ENCODE measurements around the gene COX8C.
A peak's percentile ranks its signal among the peaks of the same experiment; 100 is the strongest.
"Not testable (repeated sequence)": the region's sequence is repeated elsewhere in the genome, so short reads cannot be mapped to it uniquely, and the experiment has no call there.

Gene COX8C

DNA sequence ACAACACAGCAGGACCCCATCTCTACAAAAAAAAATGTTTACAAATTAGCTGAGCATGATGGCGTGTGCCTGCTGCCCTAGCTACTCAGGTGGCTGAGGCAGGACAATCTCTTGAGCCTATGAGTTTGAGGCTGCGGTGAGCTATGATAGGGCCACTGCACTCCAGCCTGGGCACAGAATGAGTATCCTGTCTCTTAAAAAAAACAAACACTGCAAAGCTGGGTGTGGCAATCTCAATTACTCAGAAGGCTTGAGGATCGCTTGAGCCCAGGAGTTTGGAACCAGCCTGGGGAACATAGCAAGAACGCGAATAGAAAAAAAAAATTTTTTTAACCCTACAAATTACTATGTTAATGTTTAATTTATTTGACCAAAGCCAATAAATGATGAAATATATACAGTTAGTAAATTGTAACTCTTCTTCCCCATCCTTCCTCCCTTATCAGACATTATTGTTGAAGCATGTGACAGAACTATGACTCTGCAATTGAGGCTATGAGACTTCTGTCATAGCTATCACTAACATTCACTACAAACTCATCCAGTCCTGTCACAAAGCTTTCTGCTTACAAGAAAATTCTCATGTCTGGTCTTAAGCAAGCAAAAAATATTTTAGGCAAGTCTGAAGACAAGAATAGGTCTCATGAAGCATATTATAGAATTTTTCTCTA lies 23.9 kb upstream of the COX8C start:
- DNase-seq, result no peak

GRCh38 chr14:93323600-93324174 lies 23.3 kb upstream of the COX8C start:
- no peak for DNase-seq

GRCh38 chr14:93326196-93326595 lies 20.8 kb upstream of the COX8C start:
- DNase-seq, result no peak

- DNase-seq, result no peak
These were observed 18.4 kb upstream of the COX8C start for GRCh38 chr14:93328546-93328945.

DNA sequence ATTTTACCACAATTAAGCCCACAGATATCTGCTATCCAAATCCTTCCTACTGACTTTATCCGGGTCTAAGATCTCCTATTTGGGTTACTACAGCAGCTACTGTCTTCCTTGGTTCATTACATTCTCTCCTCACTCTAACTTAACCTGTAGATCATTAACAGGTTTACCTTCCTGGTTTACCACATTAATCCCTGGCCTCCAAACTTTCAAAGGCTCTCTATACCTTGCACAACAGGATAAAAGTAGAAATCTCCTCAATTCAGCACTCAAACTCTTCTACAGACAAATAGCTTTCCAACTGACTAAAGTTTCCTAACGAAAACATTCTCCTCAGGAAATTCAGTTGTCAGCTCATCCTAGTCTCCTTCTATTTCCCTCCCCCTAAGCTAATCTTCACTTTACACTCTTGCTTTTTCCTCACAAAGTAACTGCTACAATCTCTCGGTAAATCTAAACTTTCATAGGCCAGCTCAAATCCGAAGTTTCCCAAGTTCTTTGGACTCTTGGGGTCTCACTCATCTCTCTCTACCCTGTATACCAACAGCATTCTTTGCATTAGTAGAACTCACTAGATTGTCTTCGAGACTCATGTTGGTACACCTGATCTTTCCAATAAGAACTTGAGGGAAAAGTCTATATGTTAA lies 16.9 kb upstream of the COX8C start:
- DNase-seq, result no peak

DNA sequence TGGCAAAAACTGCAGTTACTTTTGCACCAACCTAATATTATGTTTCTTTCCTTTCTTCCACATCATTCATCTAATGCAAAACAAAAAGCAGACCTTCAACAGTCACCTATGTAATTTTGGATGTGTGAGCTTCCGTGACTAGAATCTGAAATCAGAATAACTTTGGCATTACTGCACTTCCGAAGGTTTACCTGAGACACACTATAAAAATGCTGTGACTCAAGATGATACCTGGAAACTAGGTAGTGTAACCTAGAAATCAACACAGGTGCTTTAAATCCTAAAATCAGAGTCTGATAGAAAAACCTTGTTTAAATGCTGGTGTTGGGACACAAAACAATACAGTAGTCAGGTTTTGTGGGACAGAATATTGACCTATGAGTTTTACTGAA lies 16.4 kb upstream of the COX8C start:
- no peak for DNase-seq

GRCh38 chr14:93331002-93331727 lies 15.8 kb upstream of the COX8C start:
- no peak for DNase-seq

DNA sequence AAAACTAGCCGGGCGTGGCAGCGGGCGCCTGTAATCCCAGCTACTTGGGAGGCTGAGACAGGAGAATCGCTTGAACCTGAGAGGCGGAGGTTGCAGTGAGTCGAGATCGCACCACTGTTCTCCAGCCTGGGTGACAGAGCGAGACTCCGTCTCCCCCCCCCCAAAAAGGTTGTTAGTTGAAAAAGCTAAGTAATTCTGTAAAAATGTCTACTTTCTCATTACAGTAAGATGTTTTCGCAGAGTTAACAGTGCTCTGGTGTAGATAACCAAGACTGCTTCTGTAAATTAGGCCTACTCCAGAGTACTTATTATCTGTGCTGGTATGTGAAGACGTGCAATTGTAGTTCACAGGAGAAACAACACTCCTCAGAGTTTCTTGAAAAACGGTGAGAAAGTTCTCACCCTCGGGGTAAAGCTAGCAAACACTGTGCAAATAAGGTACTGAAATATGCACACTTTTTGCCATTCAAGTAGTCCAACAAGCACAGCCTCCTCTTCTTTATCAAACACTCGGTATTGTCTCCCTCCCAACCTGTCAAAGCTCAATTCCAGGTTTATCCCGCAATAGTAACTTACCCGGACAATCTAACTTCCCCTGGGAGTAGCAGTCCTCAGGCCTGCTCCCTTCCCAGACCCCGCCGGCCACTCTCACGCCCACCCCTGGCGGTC lies 15.1 kb upstream of the COX8C start:
- no peak for DNase-seq

GRCh38 chr14:93332397-93332852 lies 14.6 kb upstream of the COX8C start:
- no peak for DNase-seq

- peak; percentile 92 for DNase-seq
These were observed 13.9 kb upstream of the COX8C start, which contains the start of gene BTBD7 for GRCh38 chr14:93332853-93333630. BTBD7 (minus strand) TSS chr14:93333036; CDS start chr14:93296051, 36,985 bp downstream.

DNA sequence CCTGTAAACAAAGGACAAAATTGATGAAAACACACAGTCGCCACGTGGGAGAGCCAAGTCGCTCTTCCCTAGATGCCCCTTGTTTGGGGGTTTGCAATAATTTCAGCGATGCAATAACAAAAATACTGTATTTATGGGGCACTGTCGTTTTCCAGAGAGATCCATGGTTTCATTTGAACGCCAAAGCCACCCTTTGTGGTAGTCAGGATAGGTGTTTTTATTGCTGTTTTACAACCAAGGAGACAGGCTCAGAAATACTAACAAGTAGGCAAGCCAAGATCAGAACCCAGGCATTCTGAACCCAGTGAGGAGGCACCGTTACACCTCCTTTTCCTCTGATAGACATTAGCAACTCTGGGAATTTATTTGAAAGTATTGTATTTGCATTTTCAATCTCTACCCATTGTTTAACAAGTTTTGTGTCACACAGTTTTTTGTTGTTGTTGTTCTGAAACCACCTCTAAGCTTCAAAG lies 13.3 kb upstream of the COX8C start:
- DNase-seq, result no peak

DNA sequence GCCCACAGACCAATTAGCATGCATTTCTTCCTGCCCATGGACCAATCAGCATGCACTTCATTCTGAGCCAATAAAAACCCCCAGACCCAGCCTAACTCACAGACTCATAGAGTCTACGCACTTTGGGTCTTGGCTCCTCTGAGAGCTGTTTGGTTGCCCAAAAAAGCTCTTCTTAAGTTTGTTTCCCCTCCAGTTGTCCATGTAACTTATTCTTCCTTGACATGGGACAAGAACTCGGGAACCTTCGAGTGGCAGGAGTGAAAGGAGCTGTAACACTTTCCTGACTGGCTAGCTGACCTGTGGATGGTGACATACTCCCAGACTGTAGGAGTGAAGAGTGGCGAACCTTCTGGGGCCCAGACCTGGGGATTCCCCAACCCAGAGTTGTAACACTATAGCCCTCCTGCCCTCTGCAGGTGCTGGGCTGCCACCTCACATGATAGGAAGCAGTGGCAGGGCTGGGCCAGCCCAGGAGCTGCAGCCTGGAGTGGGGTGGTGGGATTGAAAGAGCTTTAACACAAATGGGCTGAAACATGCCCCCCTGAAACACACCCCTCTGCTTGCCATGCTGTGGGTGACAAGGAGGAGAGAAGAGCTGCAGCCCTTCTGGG lies 9.7 kb upstream of the COX8C start:
- DNase-seq, result no peak

DNA sequence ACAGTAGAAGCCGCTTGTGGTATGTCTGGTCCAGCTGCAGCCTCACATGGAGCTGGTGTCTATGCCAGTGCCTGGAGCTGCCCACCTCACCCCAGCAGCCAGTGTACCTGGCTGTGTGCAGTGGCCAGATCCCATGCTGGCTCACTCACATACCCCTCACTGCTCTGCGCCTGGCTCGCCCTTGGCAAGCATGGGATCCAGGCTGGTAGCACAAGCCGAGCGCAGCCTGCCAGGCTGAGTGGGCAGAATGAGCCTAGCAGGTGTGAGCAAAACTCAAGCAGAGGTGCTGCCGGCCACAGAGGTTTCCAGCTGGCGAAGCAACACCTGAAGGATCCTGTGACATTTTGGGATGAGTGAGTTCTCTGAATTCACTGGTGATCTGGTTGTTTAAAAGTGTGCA lies 9.1 kb upstream of the COX8C start:
- DNase-seq, result no peak

DNA sequence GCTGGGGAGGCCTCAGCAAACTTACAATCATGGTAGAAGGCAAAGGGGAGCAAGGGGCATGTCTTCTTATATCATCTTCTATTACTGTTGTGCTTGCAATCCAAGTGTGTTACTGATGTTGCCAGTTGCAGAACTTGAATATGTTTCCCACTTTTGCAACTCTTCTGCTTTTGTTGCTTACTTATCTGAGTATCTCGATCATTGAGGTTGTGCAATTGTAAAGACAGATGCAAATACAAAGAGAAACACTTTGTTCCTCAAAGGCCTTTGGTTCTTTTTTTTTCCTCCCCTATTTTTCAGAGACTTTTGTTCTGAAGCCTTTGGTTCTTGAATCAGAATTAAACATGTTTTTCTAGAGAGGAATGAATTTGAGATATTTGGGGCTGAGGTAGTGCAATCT lies 3.7 kb upstream of the COX8C start:
- no peak for DNase-seq

DNA sequence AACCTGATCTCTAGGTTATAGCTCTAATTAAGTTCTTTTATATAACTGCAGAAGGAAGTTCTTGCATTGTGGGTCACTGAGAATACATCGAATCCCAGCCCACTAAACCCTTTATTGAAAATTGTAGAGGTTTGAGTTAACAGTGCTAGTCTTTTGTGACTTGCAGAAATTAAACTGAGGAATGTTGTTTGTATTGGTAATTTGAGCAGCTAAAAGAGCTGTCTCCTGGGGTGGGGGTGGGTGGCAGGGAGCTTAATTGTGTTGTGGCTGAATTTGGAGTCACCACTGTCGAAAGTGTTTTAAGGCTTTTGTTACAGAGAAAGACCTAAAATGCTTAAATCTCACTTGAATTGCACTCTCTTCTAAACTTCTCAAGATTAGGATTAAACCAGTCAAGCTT lies 3.2 kb upstream of the COX8C start:
- DNase-seq, result no peak

GRCh38 chr14:93347850-93348249 lies 868 bp downstream of the COX8C start:
- DNase-seq, result no peak

DNA sequence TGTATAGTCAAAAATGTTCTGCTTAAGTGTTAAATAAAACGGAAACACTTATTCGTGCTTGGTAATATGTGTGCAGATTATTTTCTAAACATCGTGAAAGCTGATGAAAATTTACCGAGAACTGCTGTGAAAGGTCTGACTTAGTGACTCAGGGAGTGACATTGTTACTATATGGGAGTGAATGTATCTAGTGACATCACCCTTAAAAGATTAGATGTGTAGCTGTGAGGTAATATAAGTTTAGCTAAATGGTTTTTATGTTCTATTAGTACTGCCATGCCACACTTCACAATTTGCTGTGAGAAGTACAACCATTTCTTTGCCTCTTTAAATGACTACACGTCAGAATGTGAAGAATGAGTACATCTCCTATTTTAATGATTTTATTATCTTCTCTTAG lies 1.3 kb downstream of the COX8C start:
- no peak for DNase-seq

- not testable (repeated sequence) for DNase-seq
These were observed 7.9 kb downstream of the COX8C start for GRCh38 chr14:93354873-93355272.

DNA sequence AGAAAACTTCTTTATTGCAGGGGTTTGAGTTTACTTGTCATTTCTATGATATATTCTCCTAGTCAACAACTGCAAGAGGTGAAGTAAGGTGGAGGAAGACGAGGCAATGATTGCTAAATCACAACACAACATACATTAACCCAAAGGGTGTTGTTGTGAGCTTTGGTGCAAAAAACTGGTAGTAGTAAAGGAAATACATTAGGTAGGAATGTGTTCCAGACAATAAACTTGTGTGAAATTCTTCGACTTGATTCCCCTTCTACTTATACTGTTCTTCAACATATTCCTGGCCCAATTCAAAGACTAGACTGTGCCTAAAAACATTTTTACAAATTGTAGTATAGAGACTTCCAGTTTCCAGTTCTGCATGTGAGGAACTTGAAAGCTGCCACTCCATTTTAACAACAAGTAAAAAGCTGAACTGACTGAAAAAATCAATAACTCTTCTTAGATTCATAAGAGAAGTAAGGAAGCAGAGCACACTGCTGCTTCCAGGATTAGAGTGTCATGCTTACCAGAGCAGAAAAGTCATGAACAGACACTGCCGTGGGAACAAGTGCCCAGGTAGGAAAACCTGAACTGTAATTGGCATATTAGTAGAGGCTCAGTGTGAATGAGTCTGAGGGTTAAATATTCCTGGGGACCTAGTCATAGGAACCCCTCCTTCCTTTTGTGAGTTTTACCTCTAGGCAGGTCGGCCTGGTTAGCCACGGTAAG lies 22.2 kb downstream of the COX8C start:
- DNase-seq, result no peak

GRCh38 chr14:93369713-93370266 lies 22.8 kb downstream of the COX8C start:
- no peak for DNase-seq

All from activated effector memory CD4-positive, alpha-beta T cell treated with Interleukin-2 at 50 U/mL for 16 hours (primary cell).